A673 (cell line): ENCODE data around the gene PLD1. TPM values are rescaled to one million over a fixed set of nuclear protein-coding genes. Genes with fewer than 3 reads are reported as not detected.

Experiments used
- BruUV-seq: library from RNA; stranded (reverse); fragments of 400-500 nt; replicated peaks from 2 replicates; lab custom pipeline; 2021; lab: Mats Ljungman, UMichigan
- CTCF ChIA-PET: fragments of 300-600 bp; sonication (Branson Sonifier 250); formaldehyde crosslinking; loops from one replicate; lab custom pipeline; 2022; ENCODE audit warnings: antibody characterized with exemption; lab: Charles Lee
- POLR2A ChIA-PET: fragments of 300-600 bp; sonication (Branson Sonifier 250); formaldehyde crosslinking; loops from one replicate; lab custom pipeline; 2022; ENCODE audit warnings: antibody characterized with exemption; ENCODE audit not compliant: low non-redundant PET; lab: Charles Lee
- DNase-seq: peaks from one replicate; pipeline ENCODE4 v3.0.0-alpha.2; 2015; ENCODE audit warnings: low spot score
- H3K27ac ChIP-seq: fragments of 200-600 bp; sonication (generic); 2 replicates; pipeline ENCODE4 v1.5.1; 2016; ENCODE audit warnings: mixed run types, low read depth, mild to moderate bottlenecking, mixed read lengths, antibody characterized with exemption, low read length; ENCODE audit not compliant: poor library complexity, severe bottlenecking
- H3K27me3 ChIP-seq: fragments of 200-600 bp; sonication (generic); replicated peaks from 2 replicates; pipeline ENCODE4 v1.6.1; 2017; ENCODE audit warnings: mixed run types, low read depth, mild to moderate bottlenecking, mixed read lengths, antibody characterized with exemption, low read length; ENCODE audit not compliant: insufficient read depth, poor library complexity
- H3K36me3 ChIP-seq: fragments of 200-600 bp; sonication (generic); 2 replicates; pipeline ENCODE4 v1.6.1; 2016; ENCODE audit warnings: mixed run types, mild to moderate bottlenecking, mixed read lengths, antibody characterized with exemption, low read length; ENCODE audit not compliant: insufficient read depth, poor library complexity, severe bottlenecking
- H3K4me1 ChIP-seq: fragments of 200-600 bp; sonication (generic); 2 replicates; pipeline ENCODE4 v1.6.1; 2017; ENCODE audit warnings: mixed run types, mild to moderate bottlenecking, mixed read lengths, antibody characterized with exemption, low read length; ENCODE audit not compliant: insufficient read depth, poor library complexity, severe bottlenecking
- H3K4me3 ChIP-seq: fragments of 200-600 bp; sonication (generic); 2 replicates; pipeline ENCODE4 v1.5.1; 2016; ENCODE audit warnings: low read depth, mixed run types, mild to moderate bottlenecking, mixed read lengths, low read length; ENCODE audit not compliant: poor library complexity, severe bottlenecking
- H3K9me3 ChIP-seq: fragments of 200-600 bp; sonication (generic); 2 replicates; pipeline ENCODE4 v1.6.1; 2016; ENCODE audit warnings: mixed run types, low read depth, mild to moderate bottlenecking, mixed read lengths, antibody characterized with exemption, low read length; ENCODE audit not compliant: poor library complexity, severe bottlenecking
- CTCF ChIP-seq: fragments of 300-800, 200-600 bp; sonication (generic); conservative IDR thresholded peaks from 2 replicates; pipeline ENCODE4 v1.5.1; 2017; ENCODE audit warnings: low read depth, mild to moderate bottlenecking, antibody characterized with exemption, low read length, moderate library complexity, mixed read lengths
- EZH2 ChIP-seq: fragments of 200-600 bp; sonication (generic); IDR thresholded peaks from 2 replicates; pipeline ENCODE4 v1.6.1; 2017; ENCODE audit warnings: borderline replicate concordance, low read depth, mild to moderate bottlenecking, mixed read lengths, antibody characterized with exemption, low read length; ENCODE audit not compliant: poor library complexity, severe bottlenecking
- intact Hi-C: fragments of 100-400 bp; cut with micrococcal nuclease; formaldehyde crosslinking; loops from one replicate; pipeline ENCODE4 v1.10.0; 2022; ENCODE audit not compliant: unreplicated experiment
- total RNA-seq: library from RNA; stranded (reverse); gene quantifications from 2 replicates; pipeline ENCODE4 v1.2.3, GENCODE V29; 2021

The PLD1 gene
- total RNA-seq, 1 experiment from 2014 or later = 3.2 TPM

- TF ChIP-seq CTCF (no peak), EZH2 (no peak)
- H3K4me3 ChIP-seq = no peak within 1 kb of the TSS
- BruUV-seq = no TSS peak
- no peaks in the 10 kb centered on the region for H3K9me3 ChIP-seq
- CTCF ChIA-PET = no interaction called here
- no peaks in the 10 kb centered on the region for H3K4me1 ChIP-seq
- DNase-seq = no peak
- H3K27ac ChIP-seq = no peak within 1 kb of the TSS
- POLR2A ChIA-PET = no interaction called here
- no peaks in the 10 kb centered on the region for H3K27me3 ChIP-seq
- no peaks in the 10 kb centered on the region for H3K36me3 ChIP-seq
- intact Hi-C loops = no loop called here
Measured at GRCh38 chr3:171842864-171843518, 32.7 kb upstream of the PLD1 start, which contains the start of gene TMEM212. TMEM212 (plus strand) TSS chr3:171843349; CDS start chr3:171843384, 35 bp downstream.

GRCh38 chr3:171841620-171842000 lies 31.3 kb upstream of the PLD1 start:
- Histone ChIP-seq H3K4me1 (no peaks in the 10 kb centered on the region), H3K27me3 (no peaks in the 10 kb centered on the region), H3K9me3 (no peaks in the 10 kb centered on the region), H3K4me3 (no peak overlapping the region), H3K36me3 (no peaks in the 10 kb centered on the region), H3K27ac (no peak overlapping the region)
- POLR2A ChIA-PET = no interaction called here
- no TSS peak for BruUV-seq
- CTCF ChIA-PET = no interaction called here
- intact Hi-C loops = no loop called here
- DNase-seq = no peak
- TF ChIP-seq CTCF (no peak), EZH2 (no peak)

GRCh38 chr3:171840811-171841619 lies 30.7 kb upstream of the PLD1 start:
- CTCF ChIA-PET = no interaction called here
- intact Hi-C loops = no loop called here
- Histone ChIP-seq H3K27me3 (no peaks in the 10 kb centered on the region), H3K9me3 (no peaks in the 10 kb centered on the region), H3K36me3 (no peaks in the 10 kb centered on the region), H3K4me1 (no peaks in the 10 kb centered on the region), H3K27ac (no peak overlapping the region), H3K4me3 (no peak overlapping the region)
- no TSS peak for BruUV-seq
- no peak for TF ChIP-seq CTCF
- TF ChIP-seq EZH2 = no peak
- POLR2A ChIA-PET = no interaction called here
- no peak for DNase-seq
